ENCODE measurements around the gene TCF7L1. TPM values are rescaled to one million over a fixed set of nuclear protein-coding genes. Genes with fewer than 3 reads are reported as not detected.

Gene TCF7L1
- total RNA-seq, 1 experiment from 2014 or later: 30.4 TPM

GRCh38 chr2:85181844-85182456 lies 48.8 kb downstream of the TCF7L1 start:
- in situ Hi-C loops (cut with HindIII; ENCODE audit: low pct_unique_long_range_greater_than_20kb, low sequenced_read_pairs): no loop called here
- Histone ChIP-seq H3K36me3 (ENCODE audit: control insufficient read depth, insufficient read depth, low read length) (no peaks in the 10 kb centered on the region), H3K27me3 (ENCODE audit: control insufficient read depth, insufficient read depth, low read length) (no peaks in the 10 kb centered on the region), H3K27ac (ENCODE audit: low read length) (no peak overlapping the region), H3K9me3 (ENCODE audit: control insufficient read depth, insufficient read depth, low read depth, low read length) (no peaks in the 10 kb centered on the region), H3K4me1 (ENCODE audit: control insufficient read depth, insufficient read depth, low read length) (peaks cover 9% of the 10 kb centered on the region), H3K4me3 (ENCODE audit: low read depth in 2 of 2, low read length in 2 of 2) (no peak overlapping the region)
- no peak for DNase-seq (ENCODE audit: low read depth, low spot score)
- ChIA-PET POLR2A (no interaction called here), CTCF (no interaction called here)
- no peak for ATAC-seq
- no peak for TF ChIP-seq TCF7L2 (IDR thresholded peaks at IDR 0.05; ENCODE audit: low read depth, low read length)
- intact Hi-C loops (cut with micrococcal nuclease; ENCODE audit: unreplicated experiment): no loop called here
- no TSS peak for BruUV-seq (replicated peaks)

GRCh38 chr2:85183076-85183475 lies 49.9 kb downstream of the TCF7L1 start:
- TF ChIP-seq TCF7L2 (IDR thresholded peaks at IDR 0.05; ENCODE audit: low read depth, low read length): no peak
- no peak for TF ChIP-seq SIN3A (IDR thresholded peaks at IDR 0.05; ENCODE audit: borderline replicate concordance, insufficient read depth, low read depth, low read length)
- TF ChIP-seq POLR2AphosphoS5 (IDR thresholded peaks at IDR 0.05; ENCODE audit: low read depth, low read length): no peak
- no peak overlapping the region for H3K27ac ChIP-seq (ENCODE audit: low read length)
- no peaks in the 10 kb centered on the region for H3K9me3 ChIP-seq (ENCODE audit: control insufficient read depth, insufficient read depth, low read depth, low read length)
- no peak for DNase-seq (ENCODE audit: low read depth, low spot score)
- no peak overlapping the region for H3K4me3 ChIP-seq (ENCODE audit: low read depth in 2 of 2, low read length in 2 of 2)
- no peaks in the 10 kb centered on the region for H3K27me3 ChIP-seq (ENCODE audit: control insufficient read depth, insufficient read depth, low read length)
- in situ Hi-C loops (cut with HindIII; ENCODE audit: low pct_unique_long_range_greater_than_20kb, low sequenced_read_pairs) (no loop called here), intact Hi-C loops (cut with micrococcal nuclease; ENCODE audit: unreplicated experiment) (no loop called here)
- H3K36me3 ChIP-seq (ENCODE audit: control insufficient read depth, insufficient read depth, low read length): no peaks in the 10 kb centered on the region
- no peak for ATAC-seq
- ChIA-PET POLR2A (no interaction called here), CTCF (interaction anchor here (0.5 kb wide), 1 partner anchor 170 kb away, joined by 6 read pairs; no protein-coding TSS in a partner anchor)
- no TSS peak for BruUV-seq (replicated peaks)
- H3K4me1 ChIP-seq (ENCODE audit: control insufficient read depth, insufficient read depth, low read length): peaks cover 9% of the 10 kb centered on the region

- no peaks in the 10 kb centered on the region for H3K27me3 ChIP-seq (ENCODE audit: control insufficient read depth, insufficient read depth, low read length)
- CTCF ChIA-PET: no interaction called here
- H3K9me3 ChIP-seq (ENCODE audit: control insufficient read depth, insufficient read depth, low read depth, low read length): no peaks in the 10 kb centered on the region
- no peak overlapping the region for H3K4me3 ChIP-seq (ENCODE audit: low read depth in 2 of 2, low read length in 2 of 2)
- no peak overlapping the region for H3K27ac ChIP-seq (ENCODE audit: low read length)
- DNase-seq (ENCODE audit: low read depth, low spot score): no peak
- BruUV-seq (replicated peaks): no TSS peak
- intact Hi-C loops (cut with micrococcal nuclease; ENCODE audit: unreplicated experiment): no loop called here
- in situ Hi-C loops (cut with HindIII; ENCODE audit: low pct_unique_long_range_greater_than_20kb, low sequenced_read_pairs): no loop called here
- POLR2A ChIA-PET: no interaction called here
- ATAC-seq: no peak
- no peaks in the 10 kb centered on the region for H3K36me3 ChIP-seq (ENCODE audit: control insufficient read depth, insufficient read depth, low read length)
- no peak for TF ChIP-seq CTCF (IDR thresholded peaks at IDR 0.05)
- no peak for TF ChIP-seq POLR2AphosphoS5 (IDR thresholded peaks at IDR 0.05; ENCODE audit: low read depth, low read length)
- TF ChIP-seq TCF7L2 (IDR thresholded peaks at IDR 0.05; ENCODE audit: low read depth, low read length): no peak
- TF ChIP-seq REST (IDR thresholded peaks at IDR 0.05; ENCODE audit: insufficient read depth in 1 of 2, low read depth in 2 of 2, low read length in 1 of 2): no peak
- TF ChIP-seq SIN3A (IDR thresholded peaks at IDR 0.05; ENCODE audit: borderline replicate concordance, insufficient read depth, low read depth, low read length): no peak
- H3K4me1 ChIP-seq (ENCODE audit: control insufficient read depth, insufficient read depth, low read length): peaks cover 13% of the 10 kb centered on the region
Observed at GRCh38 chr2:85183479-85183878, 50.3 kb downstream of the TCF7L1 start.

All from Panc1 (cell line).